Cardiac muscle cell (in vitro differentiated cells and primary cell): ENCODE results near the gene CCDC27. TPM values are rescaled to one million over a fixed set of nuclear protein-coding genes. Genes with fewer than 3 reads are reported as not detected.

ENCODE experiments used
- DNase-seq, 2 donors: peaks; one replicate each; pipeline versions ENCODE4 v3.0.0 to v3.0.0-alpha.2; 2010 to 2017; ENCODE audit warnings: low read depth in 1 of 2, low spot score in 1 of 2
- H3K27ac ChIP-seq: fragments of 200-600 bp; sonication (generic); 2 replicates; pipeline ENCODE4 v1.5.1; 2016
- H3K27me3 ChIP-seq: fragments of 200-600 bp; sonication (generic); 2 replicates; pipeline ENCODE4 v1.6.0; 2016; ENCODE audit warnings: control low read depth
- H3K36me3 ChIP-seq: fragments of 200-600 bp; sonication (generic); 2 replicates; pipeline ENCODE4 v1.5.1; 2016; ENCODE audit warnings: control low read depth
- H3K4me1 ChIP-seq: fragments of 200-600 bp; sonication (generic); 2 replicates; pipeline ENCODE4 v1.8.1; 2017; ENCODE audit warnings: low read depth, mild to moderate bottlenecking, mixed run types
- H3K4me3 ChIP-seq: fragments of 200-600 bp; sonication (generic); 2 replicates; pipeline ENCODE4 v1.5.1; 2016; ENCODE audit warnings: mild to moderate bottlenecking
- H3K9me3 ChIP-seq: fragments of 200-600 bp; sonication (generic); 2 replicates; pipeline ENCODE4 v1.5.1; 2017; ENCODE audit warnings: low read depth, mild to moderate bottlenecking, control low read depth
- polyA plus RNA-seq: library from polyadenylated mRNA; unstranded; fragments of >200 nt; fragmentation: Nextera tagmentation; extraction: Ambion mirVana; gene quantifications from 2 replicates; pipeline ENCODE4 v1.2.1, GENCODE V29; 2016
- total RNA-seq: library from RNA; depleted of rRNA; stranded (reverse); fragments of >200 nt; gene quantifications from 2 replicates; pipeline ENCODE4 v1.2.3, GENCODE V29; 2016
- TF ChIP-seq, protein P1 (sequence below): IDR thresholded peaks from 2 replicates; pipeline ENCODE4 v1.5.1; 2012; ENCODE audit warnings: low read depth, mild to moderate bottlenecking, low read length

Gene CCDC27
- total and polyA plus RNA-seq, 2 experiments from 2014 or later: 0.09 to 0.71 TPM

DNA sequence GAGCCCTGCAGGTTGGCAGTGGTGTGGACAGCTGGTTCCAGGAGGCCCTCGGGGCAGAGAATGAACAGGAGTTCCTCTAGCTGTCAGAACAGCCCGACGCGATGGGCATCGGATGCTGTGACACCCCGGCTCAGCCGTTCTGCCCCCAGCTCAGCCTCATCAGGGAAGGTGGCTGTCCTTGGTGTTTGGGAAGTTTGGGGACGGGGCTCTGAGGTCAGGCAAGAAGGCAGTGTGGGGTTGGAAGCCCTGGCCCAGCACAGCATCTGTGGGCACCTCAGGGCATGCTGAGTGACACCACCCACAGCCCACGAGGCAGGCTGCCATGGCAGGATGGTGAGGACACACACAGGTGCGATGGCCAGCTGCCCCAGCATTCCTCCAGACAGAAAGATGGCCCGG, 40.9 kb upstream of the CCDC27 start:
- no peak for DNase-seq
- H3K36me3 ChIP-seq: no peaks in the 10 kb centered on the region
- TF ChIP-seq, protein P1, sequence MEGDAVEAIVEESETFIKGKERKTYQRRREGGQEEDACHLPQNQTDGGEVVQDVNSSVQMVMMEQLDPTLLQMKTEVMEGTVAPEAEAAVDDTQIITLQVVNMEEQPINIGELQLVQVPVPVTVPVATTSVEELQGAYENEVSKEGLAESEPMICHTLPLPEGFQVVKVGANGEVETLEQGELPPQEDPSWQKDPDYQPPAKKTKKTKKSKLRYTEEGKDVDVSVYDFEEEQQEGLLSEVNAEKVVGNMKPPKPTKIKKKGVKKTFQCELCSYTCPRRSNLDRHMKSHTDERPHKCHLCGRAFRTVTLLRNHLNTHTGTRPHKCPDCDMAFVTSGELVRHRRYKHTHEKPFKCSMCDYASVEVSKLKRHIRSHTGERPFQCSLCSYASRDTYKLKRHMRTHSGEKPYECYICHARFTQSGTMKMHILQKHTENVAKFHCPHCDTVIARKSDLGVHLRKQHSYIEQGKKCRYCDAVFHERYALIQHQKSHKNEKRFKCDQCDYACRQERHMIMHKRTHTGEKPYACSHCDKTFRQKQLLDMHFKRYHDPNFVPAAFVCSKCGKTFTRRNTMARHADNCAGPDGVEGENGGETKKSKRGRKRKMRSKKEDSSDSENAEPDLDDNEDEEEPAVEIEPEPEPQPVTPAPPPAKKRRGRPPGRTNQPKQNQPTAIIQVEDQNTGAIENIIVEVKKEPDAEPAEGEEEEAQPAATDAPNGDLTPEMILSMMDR: no peak
- H3K27me3 ChIP-seq: peaks cover 9% of the 10 kb centered on the region
- peaks cover 7% of the 10 kb centered on the region for H3K4me1 ChIP-seq
- H3K9me3 ChIP-seq: no peaks in the 10 kb centered on the region
- H3K4me3 ChIP-seq: no peak overlapping the region
- no peak overlapping the region for H3K27ac ChIP-seq

DNA sequence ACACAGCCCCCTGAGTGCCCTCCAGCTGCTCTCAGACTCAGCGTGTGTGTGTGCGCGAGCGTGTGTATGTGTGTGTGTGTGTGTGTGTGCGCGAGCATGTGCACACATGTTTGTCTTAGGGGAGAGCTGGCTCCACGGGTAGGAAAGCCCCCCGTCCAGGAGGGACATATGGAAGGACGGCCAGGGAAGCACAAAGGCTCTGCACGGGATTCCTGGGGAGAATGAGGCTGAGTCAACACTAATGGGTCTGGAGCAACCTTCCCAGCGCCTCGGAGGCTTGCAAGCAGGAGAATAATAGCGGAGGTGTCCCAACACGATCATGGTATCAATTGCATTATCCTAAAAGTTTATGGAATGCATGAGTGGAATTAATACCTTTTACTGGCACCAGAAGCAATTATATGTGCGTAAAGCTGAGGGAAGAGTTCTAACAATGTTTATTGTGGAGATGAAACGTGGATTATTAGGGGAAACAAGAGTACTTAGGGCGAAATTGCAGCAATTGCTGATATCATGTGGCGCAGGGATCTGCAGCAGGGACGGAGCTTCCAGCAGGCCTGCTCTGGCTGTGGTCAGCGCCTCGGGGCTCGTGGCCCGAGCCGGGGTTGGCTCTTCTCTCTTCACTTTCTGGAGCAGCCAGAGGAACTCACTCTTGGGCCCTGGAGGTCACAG, 40.3 kb upstream of the CCDC27 start:
- no peak for DNase-seq
- TF ChIP-seq, protein P1: no peak
- Histone ChIP-seq H3K36me3 (no peaks in the 10 kb centered on the region), H3K4me3 (no peak overlapping the region), H3K27ac (no peak overlapping the region), H3K9me3 (no peaks in the 10 kb centered on the region), H3K27me3 (peaks cover 9% of the 10 kb centered on the region), H3K4me1 (peaks cover 7% of the 10 kb centered on the region)

DNA sequence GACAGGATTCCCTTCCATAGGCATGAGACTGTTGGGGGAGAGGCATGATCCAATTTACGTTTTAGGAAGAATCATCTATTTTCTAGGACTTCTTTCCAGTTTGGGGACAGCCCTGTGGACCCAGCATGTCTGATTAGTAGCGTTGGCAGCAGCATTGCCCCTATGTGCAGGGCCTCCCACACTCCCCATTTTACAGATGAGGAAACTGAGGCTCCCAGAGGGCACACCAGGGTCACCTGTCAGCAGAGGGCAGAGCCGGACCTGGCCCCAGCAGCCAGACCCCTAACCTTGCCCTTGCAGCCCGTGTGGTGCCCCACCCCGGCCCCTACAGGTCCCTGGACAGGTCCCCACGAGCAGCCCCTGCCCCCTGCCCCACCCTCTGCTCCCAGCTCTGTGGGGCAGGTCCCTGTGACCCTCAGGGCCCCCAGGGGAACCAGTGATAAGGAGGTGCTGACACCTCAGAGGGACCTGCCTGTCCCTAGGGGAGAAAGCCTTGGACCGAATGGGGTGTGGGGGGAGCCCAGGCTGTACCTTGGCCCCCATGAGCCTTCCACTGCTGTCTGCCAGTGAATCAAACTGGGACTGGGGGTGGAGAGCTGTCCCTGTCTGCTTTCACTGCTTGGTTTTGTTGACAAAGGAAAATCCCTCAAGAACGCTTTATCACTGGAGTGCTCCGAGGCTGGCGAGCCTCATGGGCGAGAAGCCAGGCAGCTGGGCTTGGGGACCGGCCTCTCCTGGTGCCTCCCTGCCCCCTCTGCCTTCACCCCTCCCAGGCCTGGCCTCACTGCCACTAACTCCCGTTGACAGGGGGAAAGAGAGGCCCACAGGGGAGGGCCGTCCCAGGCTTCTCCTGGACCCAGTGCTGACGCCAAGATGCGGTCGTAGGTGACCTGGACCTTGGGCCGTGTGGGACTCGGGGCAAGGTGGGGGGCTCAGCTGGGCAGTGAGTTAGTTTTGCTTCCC, 39.4 kb upstream of the CCDC27 start:
- Histone ChIP-seq H3K27ac (no peak overlapping the region), H3K36me3 (no peaks in the 10 kb centered on the region), H3K27me3 (peaks cover 9% of the 10 kb centered on the region), H3K9me3 (no peaks in the 10 kb centered on the region), H3K4me3 (no peak overlapping the region), H3K4me1 (peaks cover 7% of the 10 kb centered on the region)
- DNase-seq: peak; percentile 5 to 61
- TF ChIP-seq, protein P1: no peak

DNA sequence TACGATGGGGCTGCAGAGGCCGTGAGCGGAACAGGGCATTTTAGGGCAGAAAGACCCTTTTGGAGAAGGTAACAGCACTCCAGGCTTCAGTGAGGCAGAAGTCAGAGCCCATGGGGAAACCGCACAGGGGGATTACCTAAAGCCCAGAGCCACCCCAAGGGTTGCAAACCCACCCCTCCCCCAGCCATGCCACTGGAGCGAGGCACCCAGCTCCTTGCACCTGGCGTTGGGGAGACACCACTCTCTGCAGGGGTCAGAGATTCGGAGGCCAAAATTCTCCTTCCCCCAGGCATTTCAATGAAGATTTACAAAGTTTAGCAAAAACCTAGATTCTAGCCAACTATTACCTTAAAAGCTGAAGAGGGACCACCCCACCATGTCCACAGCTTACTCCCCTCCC, 38.4 kb upstream of the CCDC27 start:
- H3K27ac ChIP-seq: no peak overlapping the region
- H3K27me3 ChIP-seq: peaks cover 8% of the 10 kb centered on the region
- H3K4me1 ChIP-seq: peaks cover 7% of the 10 kb centered on the region
- DNase-seq: no peak
- H3K4me3 ChIP-seq: no peak overlapping the region
- H3K9me3 ChIP-seq: no peaks in the 10 kb centered on the region
- no peaks in the 10 kb centered on the region for H3K36me3 ChIP-seq
- TF ChIP-seq, protein P1: no peak

DNA sequence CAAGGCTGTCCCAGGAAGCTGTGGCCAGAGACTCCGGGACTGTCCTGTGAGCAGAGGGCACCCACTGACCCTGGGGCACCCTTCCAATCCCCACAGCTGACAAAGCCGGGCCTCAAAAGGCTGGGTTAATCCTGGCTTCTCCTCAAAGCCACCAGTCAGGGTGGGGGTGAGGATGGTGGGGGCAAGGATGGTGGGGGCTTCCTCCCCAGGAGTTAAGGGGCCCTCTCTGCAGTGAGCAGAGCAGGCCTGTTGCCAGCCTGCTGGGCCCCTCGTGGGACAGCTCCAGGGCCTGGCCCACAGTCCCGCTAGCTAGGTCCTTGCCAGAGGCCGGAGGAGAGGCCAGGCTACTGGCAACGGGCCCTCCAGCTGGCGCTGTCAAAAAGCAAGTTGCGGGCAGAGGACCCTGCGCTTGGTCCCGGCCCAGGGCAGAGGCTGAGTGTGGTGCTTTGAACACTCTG, 37.9 kb upstream of the CCDC27 start:
- TF ChIP-seq, protein P1: no peak
- H3K27ac ChIP-seq: no peak overlapping the region
- H3K36me3 ChIP-seq: no peaks in the 10 kb centered on the region
- no peak overlapping the region for H3K4me3 ChIP-seq
- H3K9me3 ChIP-seq: no peaks in the 10 kb centered on the region
- peaks cover 7% of the 10 kb centered on the region for H3K4me1 ChIP-seq
- H3K27me3 ChIP-seq: peaks cover 4% of the 10 kb centered on the region
- DNase-seq: no peak
